Measurements from ENCODE around the gene KAZN.

The KAZN gene

GRCh38 chr1:14827870-14828269, 229.4 kb downstream of the KAZN start:
- no peak for DNase-seq (ENCODE audit: low spot score)

- no peak for DNase-seq (ENCODE audit: low spot score)
Measured at GRCh38 chr1:14828665-14829064, 230.2 kb downstream of the KAZN start.

- no peak for DNase-seq (ENCODE audit: low spot score)
Measured at GRCh38 chr1:14835725-14836124, 237.2 kb downstream of the KAZN start.

GRCh38 chr1:14836426-14837140, 238.1 kb downstream of the KAZN start:
- DNase-seq (ENCODE audit: low spot score), result no peak

- DNase-seq (ENCODE audit: low spot score), result no peak
Measured at GRCh38 chr1:14840374-14840773, 241.9 kb downstream of the KAZN start.

GRCh38 chr1:14841456-14841855, 243.0 kb downstream of the KAZN start:
- DNase-seq (ENCODE audit: low spot score), result no peak

GRCh38 chr1:14841951-14842350, 243.5 kb downstream of the KAZN start:
- DNase-seq (ENCODE audit: low spot score), result no peak

- no peak for DNase-seq (ENCODE audit: low spot score)
Measured at GRCh38 chr1:14842361-14842760, 243.9 kb downstream of the KAZN start.

GRCh38 chr1:14842891-14843290, 244.4 kb downstream of the KAZN start:
- DNase-seq (ENCODE audit: low spot score), result no peak

- DNase-seq (ENCODE audit: low spot score), result no peak
Measured at GRCh38 chr1:14843525-14843924, 245.0 kb downstream of the KAZN start.

GRCh38 chr1:14844356-14844755, 245.9 kb downstream of the KAZN start:
- no peak for DNase-seq (ENCODE audit: low spot score)

GRCh38 chr1:14844923-14845617, 246.6 kb downstream of the KAZN start:
- no peak for DNase-seq (ENCODE audit: low spot score)

- no peak for DNase-seq (ENCODE audit: low spot score)
Measured at GRCh38 chr1:14845851-14846250, 247.4 kb downstream of the KAZN start.

- DNase-seq (ENCODE audit: low spot score), result no peak
Measured at GRCh38 chr1:14846688-14847087, 248.2 kb downstream of the KAZN start.

GRCh38 chr1:14848203-14848602, 249.7 kb downstream of the KAZN start:
- DNase-seq (ENCODE audit: low spot score), result no peak

GRCh38 chr1:14848625-14849024, 250.1 kb downstream of the KAZN start:
- no peak for DNase-seq (ENCODE audit: low spot score)

GRCh38 chr1:14849038-14849437, 250.6 kb downstream of the KAZN start:
- no peak for DNase-seq (ENCODE audit: low spot score)

- no peak for DNase-seq (ENCODE audit: low spot score)
Measured at GRCh38 chr1:14850563-14850962, 252.1 kb downstream of the KAZN start.

- DNase-seq (ENCODE audit: low spot score), result no peak
Measured at GRCh38 chr1:14851760-14852159, 253.3 kb downstream of the KAZN start.

- DNase-seq (ENCODE audit: low spot score), result no peak
Measured at GRCh38 chr1:14852291-14852690, 253.8 kb downstream of the KAZN start.

- DNase-seq (ENCODE audit: low spot score), result no peak
Measured at GRCh38 chr1:14853518-14853917, 255.0 kb downstream of the KAZN start.

GRCh38 chr1:14855268-14855667, 256.8 kb downstream of the KAZN start:
- DNase-seq (ENCODE audit: low spot score), result no peak

GRCh38 chr1:14855801-14856200, 257.3 kb downstream of the KAZN start:
- DNase-seq (ENCODE audit: low spot score), result no peak
